ENCODE data around the gene ETV6.

DNA sequence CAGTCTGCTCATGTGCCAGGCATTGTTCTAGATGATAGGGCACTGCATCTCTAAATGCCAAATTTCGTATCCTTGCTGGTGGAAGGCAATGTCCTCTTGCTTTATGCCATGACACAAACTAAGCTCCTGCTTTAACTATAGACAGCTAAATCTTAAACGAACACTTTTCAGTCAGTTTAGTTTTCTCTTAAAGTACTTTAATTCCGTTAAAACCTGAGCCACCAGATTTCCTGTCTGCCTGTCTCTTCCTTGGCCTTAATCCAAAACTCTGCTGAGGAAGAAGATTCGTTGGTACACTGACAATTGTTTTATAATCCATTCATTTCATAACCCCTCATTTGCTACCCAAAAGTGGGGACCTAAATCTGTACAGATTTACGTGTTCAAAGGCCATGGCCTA lies 226.8 kb downstream of the ETV6 start:
- TF ChIP-seq, protein P1, sequence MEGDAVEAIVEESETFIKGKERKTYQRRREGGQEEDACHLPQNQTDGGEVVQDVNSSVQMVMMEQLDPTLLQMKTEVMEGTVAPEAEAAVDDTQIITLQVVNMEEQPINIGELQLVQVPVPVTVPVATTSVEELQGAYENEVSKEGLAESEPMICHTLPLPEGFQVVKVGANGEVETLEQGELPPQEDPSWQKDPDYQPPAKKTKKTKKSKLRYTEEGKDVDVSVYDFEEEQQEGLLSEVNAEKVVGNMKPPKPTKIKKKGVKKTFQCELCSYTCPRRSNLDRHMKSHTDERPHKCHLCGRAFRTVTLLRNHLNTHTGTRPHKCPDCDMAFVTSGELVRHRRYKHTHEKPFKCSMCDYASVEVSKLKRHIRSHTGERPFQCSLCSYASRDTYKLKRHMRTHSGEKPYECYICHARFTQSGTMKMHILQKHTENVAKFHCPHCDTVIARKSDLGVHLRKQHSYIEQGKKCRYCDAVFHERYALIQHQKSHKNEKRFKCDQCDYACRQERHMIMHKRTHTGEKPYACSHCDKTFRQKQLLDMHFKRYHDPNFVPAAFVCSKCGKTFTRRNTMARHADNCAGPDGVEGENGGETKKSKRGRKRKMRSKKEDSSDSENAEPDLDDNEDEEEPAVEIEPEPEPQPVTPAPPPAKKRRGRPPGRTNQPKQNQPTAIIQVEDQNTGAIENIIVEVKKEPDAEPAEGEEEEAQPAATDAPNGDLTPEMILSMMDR (IDR thresholded peaks at IDR 0.05): no peak
- no peak for TF ChIP-seq POLR2A (IDR thresholded peaks at IDR 0.05)

Measured in uterus (tissue), 2 donors.